Measurements from ENCODE around the gene EVC.

DNA sequence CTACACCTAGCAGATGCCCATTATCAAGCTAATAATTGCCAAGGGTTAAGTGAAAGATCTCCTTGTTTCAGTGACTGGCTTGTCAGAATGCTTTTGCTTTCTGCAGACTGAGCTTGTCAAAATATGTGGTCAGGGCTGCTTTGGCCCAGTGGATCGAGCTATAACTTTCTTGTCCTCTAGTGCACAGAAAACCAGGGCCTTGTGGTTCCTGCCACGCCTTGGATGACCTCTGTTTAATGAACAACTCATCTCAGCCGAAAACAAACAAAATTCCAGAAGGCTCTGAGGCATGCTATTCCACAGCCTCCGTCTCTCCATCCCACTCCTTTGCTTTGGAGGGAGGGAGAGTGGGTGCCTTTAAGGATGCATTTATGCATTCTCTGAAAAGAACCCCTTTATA lies 11.3 kb downstream of the EVC start:
- TF ChIP-seq POLR2AphosphoS5 (IDR thresholded peaks at IDR 0.05; ENCODE audit: low read depth, low read length) (no peak), TAF1 (IDR thresholded peaks at IDR 0.05; ENCODE audit: borderline replicate concordance, low read depth, low read length) (no peak)
